HG03045 (cell line): ENCODE data around the gene IKZF3.
"Not testable (repeated sequence)": the region's sequence is repeated elsewhere in the genome, so short reads cannot be mapped to it uniquely, and the experiment has no call there.

Experiments used
- ATAC-seq: cut with Tn5 transposase; IDR thresholded peaks from one replicate; pipeline ENCODE4 v1.9.1; 2021; ENCODE audit warnings: mild to moderate bottlenecking, moderate library complexity; ENCODE audit not compliant: unreplicated experiment

The IKZF3 gene

DNA sequence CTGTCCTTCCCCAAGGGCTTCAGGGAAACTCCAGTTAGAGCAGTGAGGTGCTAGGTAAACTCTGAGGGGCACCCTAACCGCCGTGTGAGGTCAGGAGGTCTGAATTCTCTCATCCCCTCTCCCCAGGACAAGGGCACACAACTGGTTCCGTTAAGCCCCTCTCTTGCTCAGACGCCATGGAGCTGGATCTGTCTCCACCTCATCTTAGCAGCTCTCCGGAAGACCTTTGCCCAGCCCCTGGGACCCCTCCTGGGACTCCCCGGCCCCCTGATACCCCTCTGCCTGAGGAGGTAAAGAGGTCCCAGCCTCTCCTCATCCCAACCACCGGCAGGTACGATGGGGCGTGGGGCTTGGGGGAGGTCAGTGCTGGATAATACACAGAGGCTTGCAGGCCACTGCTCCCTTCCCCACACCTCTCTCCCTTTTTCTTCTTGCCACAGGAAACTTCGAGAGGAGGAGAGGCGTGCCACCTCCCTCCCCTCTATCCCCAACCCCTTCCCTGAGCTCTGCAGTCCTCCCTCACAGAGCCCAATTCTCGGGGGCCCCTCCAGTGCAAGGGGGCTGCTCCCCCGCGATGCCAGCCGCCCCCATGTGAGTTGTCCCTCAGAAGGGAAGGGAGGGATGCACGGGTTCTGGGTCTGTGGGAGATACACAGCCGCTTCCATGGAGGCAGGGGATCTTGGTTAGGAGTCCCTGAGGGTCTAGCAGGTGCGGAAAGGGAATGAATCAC, 121.8 kb downstream of the IKZF3 start:
- ATAC-seq = no peak

DNA sequence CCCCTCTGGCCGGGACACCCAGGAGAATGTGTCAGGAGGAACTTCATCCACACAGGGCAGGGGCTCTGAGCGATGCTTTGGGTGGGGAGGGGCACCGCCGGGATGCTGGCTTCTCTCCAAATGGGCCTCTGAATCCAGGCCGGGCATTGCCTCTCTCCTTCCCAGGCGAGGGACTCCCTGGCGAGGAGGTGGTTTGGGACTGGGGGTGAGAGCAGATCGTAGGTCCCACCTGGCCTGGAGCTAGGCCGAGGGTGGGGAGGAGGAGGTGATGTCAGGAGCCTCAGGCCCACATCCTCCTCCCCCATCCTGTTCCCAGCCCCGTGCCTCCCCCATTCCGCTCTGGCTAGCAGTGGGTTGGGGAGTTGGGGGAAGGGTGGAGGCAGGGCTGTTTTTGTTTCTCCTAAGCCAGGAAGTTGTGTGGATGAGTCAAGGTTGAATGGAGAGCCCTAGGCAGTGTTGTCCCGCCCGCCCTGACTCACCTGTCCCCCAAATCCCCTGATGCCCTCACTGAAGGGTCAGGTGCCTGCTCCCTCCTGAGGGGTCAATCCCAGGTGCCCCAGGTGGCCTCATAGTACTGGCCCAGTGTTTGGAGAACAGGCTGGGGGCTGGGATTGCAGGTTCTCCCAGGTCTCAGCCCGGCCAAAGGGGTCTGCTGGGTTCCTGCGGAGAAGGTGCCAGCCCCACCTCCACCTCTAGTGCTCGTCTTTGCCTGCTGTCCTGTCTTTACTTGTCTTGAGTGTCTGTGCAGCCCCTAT, 123.6 kb downstream of the IKZF3 start:
- no peak for ATAC-seq

GRCh38 chr17:39739885-39740356, 124.2 kb downstream of the IKZF3 start:
- no peak for ATAC-seq

GRCh38 chr17:39738983-39739884, 124.9 kb downstream of the IKZF3 start:
- ATAC-seq = no peak

- ATAC-seq = no peak
These were observed 125.6 kb downstream of the IKZF3 start for GRCh38 chr17:39738568-39738901.

DNA sequence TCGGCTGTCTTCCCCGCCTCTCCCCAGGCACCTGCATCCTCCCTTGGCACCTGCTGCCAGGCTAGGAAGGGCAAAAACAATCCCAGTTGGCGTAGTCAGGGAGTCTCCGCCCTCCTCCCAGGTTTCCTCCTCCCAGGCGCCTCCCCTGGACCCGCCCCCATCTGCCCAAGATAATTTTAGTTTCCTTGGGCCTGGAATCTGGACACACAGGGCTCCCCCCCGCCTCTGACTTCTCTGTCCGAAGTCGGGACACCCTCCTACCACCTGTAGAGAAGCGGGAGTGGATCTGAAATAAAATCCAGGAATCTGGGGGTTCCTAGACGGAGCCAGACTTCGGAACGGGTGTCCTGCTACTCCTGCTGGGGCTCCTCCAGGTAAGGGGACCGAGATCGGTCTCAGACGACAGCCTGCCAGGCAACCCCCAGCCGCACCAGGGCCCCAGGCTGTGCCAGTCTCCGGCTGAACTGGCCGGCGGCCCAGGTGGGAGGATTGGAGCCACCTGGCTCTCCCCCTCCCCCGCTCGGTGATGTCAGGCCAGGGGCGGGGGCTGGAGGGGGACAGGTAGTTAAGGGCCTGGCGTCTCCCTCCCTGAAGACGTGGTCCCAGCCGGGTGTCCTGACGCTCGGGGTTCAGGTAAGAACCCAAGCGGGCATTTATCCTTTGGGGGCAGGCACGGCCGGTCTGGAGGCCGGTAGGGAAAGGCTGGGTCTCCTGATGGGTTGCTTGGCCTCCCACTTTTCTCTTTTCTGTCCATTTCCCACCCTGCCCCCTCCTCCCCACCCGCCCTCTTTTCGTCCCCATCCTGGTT, 126.1 kb downstream of the IKZF3 start, which contains the start of gene GRB7:
Gene GRB7, plus strand, starts transcription at position 179 of the 808 bp plus-strand sequence. CDS start 4,364 bp downstream, outside the sequence.
- no peak for ATAC-seq

DNA sequence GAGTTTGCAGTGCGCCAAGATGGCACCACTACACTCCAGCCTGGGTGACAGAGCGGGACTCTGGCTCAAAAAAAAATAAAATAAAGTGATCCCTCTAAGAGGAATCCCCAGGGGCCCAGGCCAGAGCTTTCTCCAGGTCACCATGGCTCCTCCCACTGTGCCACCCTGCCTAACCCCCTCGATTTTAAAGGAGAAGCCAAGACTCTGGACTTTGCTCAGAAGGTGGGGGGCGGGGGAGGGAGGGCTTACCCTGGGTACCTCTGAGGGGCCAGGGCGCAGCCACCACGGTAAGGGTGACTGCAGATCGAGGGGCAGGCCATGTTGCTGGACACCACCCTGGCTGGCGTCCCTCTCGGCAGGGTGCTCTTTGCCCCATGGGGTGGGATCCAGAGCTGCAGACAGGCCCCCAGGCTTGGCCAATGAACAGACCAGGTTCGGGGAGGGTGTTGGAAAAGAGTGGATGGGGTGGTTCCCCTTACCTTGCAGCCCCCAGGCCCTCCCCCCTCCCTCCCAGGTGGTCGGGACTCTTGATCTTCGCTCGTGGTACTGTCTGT, 126.8 kb downstream of the IKZF3 start:
- ATAC-seq = no peak

- ATAC-seq = no peak
These were observed 127.6 kb downstream of the IKZF3 start for GRCh38 chr17:39736319-39737165.

DNA sequence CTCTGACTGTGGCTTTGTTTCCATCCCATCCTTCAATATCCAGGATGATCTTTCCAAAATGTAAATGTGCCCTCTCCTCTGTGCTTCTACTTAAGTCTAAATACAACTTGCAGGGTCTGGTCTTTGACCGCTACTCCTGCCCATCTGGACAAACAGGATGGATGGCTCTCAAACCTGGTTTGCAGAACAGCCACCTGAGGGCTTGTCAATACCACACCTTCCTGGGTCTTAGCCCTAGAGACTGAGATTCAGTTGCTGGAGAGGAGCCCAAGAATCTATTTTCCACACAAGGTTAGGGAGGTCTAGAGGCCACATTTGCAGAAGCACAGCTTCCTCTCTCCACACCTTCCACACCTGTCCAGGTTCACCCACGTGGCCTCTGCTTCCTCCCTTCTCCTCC, 128.2 kb downstream of the IKZF3 start:
- ATAC-seq = no peak

- no peak for ATAC-seq
These were observed 131.5 kb downstream of the IKZF3 start for GRCh38 chr17:39732586-39732985.

- ATAC-seq = peak; percentile 93
These were observed 133.8 kb downstream of the IKZF3 start, which contains the start of gene MIEN1 for GRCh38 chr17:39730095-39730921. Gene MIEN1, minus strand, starts transcription at chr17:39730532. Its CDS starts 37 bp downstream, at chr17:39730495.

DNA sequence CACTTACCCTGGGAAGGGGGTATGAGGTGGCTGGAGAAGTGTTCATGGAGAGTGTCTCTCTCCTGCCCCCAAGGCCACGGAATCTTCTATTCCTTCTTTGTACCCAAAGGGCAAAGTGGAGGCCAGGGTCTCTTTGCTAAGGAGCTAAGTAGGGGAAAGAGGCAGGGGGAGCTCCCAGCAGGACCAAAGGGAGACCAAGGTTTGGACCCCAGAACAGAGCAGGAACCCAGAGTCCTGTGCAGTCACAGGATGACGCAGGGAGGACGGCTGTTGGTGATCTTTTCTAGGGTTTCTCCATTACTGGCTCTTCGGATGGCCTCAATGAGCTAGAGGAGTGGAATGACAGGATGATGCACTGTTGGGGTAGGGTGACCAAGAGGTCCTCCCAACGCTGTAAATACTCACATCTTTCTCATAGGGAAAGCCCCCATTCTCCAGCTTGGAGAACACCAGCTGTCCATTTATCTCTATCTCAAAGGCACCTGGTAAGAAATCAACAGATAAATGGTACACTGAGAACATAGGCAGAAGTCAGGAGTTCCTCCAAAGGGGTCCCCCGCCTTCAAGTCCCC, 134.7 kb downstream of the IKZF3 start:
- no peak for ATAC-seq

DNA sequence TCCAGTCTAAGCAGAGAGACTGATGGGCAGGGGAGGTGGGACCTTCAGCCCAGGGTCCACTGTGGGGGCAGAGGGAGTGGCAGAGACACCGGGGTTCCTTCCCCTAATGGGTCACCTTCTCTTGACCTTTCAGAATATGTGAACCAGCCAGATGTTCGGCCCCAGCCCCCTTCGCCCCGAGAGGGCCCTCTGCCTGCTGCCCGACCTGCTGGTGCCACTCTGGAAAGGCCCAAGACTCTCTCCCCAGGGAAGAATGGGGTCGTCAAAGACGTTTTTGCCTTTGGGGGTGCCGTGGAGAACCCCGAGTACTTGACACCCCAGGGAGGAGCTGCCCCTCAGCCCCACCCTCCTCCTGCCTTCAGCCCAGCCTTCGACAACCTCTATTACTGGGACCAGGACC, 136.6 kb downstream of the IKZF3 start:
- ATAC-seq = no peak

GRCh38 chr17:39726617-39727016, 137.5 kb downstream of the IKZF3 start:
- ATAC-seq = no peak

- not testable (repeated sequence) for ATAC-seq
These were observed 138.2 kb downstream of the IKZF3 start for GRCh38 chr17:39725923-39726322.

GRCh38 chr17:39724731-39725130, 139.4 kb downstream of the IKZF3 start:
- no peak for ATAC-seq

DNA sequence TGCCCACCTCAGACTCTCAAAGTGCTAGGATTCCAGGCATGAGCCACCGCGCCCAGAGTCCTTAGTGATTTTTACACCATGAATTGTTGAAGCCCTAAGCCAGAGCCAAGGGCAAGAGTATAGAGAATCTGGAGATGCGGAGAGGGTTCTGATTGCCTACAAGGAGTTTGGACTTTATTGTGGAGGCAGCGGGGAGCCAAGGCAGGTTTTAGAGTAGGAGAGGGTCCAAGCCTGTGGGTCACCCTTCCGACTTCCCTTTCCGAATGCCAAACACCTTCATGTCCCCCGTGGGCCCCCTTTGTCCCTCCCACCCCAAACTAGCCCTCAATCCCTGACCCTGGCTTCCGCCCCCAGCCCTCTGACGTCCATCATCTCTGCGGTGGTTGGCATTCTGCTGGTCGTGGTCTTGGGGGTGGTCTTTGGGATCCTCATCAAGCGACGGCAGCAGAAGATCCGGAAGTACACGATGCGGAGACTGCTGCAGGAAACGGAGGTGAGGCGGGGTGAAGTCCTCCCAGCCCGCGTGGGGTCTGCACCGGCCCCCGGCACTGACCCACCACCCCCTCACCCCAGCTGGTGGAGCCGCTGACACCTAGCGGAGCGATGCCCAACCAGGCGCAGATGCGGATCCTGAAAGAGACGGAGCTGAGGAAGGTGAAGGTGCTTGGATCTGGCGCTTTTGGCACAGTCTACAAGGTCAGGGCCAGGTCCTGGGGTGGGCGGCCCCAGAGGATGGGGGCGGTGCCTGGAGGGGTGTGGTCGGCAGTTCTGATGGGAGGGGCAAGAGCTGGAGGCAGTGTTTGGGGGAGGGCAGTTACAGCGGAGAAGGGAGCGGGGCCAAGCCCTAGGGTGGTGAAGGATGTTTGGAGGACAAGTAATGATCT, 140.9 kb downstream of the IKZF3 start:
- no peak for ATAC-seq
